Parathyroid adenoma (tissue), 2 donors: ENCODE measurements around the gene PAK2.
"Not testable (repeated sequence)": the region's sequence is repeated elsewhere in the genome, so short reads cannot be mapped to it uniquely, and the experiment has no call there.

Experiments
- H2AFZ ChIP-seq: fragments of 300-600 bp; sonication (generic); one replicate; pipeline ENCODE4 v1.7.0; 2017; ENCODE audit warnings: antibody characterized with exemption, mild to moderate bottlenecking
- H3K27ac ChIP-seq: fragments of 300-600 bp; sonication (generic); one replicate; pipeline ENCODE4 v1.7.0; 2017
- H3K27me3 ChIP-seq: fragments of 300-600 bp; sonication (generic); one replicate; pipeline ENCODE4 v1.7.0; 2017; ENCODE audit warnings: low read length; ENCODE audit not compliant: control insufficient read depth, insufficient read depth
- H3K36me3 ChIP-seq: fragments of 300-600 bp; sonication (generic); one replicate; pipeline ENCODE4 v1.7.0; 2017; ENCODE audit warnings: low read length; ENCODE audit not compliant: control insufficient read depth, insufficient read depth
- H3K4me1 ChIP-seq: fragments of 300-600 bp; sonication (generic); one replicate; pipeline ENCODE4 v1.7.0; 2017; ENCODE audit warnings: control low read depth
- H3K4me2 ChIP-seq: fragments of 300-600 bp; sonication (generic); one replicate; pipeline ENCODE4 v1.7.0; 2017; ENCODE audit warnings: low read length
- H3K4me3 ChIP-seq: fragments of 300-600 bp; sonication (generic); one replicate; pipeline ENCODE4 v1.7.0; 2017; ENCODE audit warnings: low read depth, low read length
- H3K79me2 ChIP-seq: fragments of 300-600 bp; sonication (generic); one replicate; pipeline ENCODE4 v1.7.0; 2017; ENCODE audit warnings: control low read depth
- H3K9ac ChIP-seq: fragments of 300-600 bp; sonication (generic); one replicate; pipeline ENCODE4 v1.7.0; 2017; ENCODE audit warnings: mild to moderate bottlenecking
- H3K9me3 ChIP-seq: fragments of 300-600 bp; sonication (generic); one replicate; pipeline ENCODE4 v1.7.0; 2017; ENCODE audit warnings: low read length; ENCODE audit not compliant: control insufficient read depth
- TF ChIP-seq, protein P1 (sequence below): fragments of 300-600 bp; sonication (generic); IDR thresholded peaks from one replicate; pipeline ENCODE4 v1.7.0; 2017; ENCODE audit warnings: antibody characterized with exemption, mild to moderate bottlenecking
- donor health status: primary hyperparathyroidism.

PAK2 gene

DNA sequence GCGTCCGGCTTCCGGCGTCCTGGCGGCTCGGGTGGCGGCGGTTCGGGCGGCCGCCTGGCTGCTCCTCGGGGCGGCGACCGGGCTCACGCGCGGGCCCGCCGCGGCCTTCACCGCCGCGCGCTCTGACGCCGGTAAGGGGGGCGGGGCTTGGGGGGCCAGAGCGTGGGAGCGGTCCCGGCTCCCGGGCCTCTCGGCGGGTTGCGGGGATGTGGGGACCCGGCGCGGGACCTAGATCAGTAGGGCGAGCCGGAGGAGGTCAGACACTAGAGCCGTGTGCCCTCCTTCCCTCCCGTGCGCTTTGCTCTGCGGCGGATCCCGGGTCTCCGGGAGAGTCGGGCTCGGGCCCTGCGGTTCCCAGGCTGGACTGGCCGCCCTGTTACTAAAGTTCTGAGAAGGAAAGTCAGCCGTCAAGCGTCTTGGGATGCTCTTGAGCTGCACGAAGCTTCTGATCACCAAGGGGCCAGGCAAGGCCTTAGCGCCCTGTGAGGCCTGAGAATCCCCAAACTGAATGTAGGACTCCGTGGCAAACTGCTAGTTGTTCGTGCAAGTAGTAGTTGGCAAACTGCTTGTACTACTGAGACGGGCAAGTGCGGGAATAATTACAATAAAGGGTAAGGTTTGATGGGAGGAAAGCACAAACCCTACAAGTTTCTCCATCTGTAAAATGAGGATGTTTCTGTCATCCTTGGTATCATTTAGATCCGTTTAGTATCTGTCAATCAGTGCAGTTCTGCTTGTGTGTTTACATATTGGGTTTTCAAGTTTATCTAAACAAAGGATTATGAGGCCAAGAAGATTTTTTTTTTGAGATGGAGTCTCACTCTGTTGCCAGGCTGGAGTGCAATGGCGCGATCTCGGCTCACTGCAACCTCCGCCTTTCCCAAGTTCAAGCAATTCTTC, 26.9 kb upstream of the PAK2 start:
- H3K9ac ChIP-seq: peak overlapping the region; percentile 63
- peak overlapping the region; percentile 88 for H3K4me2 ChIP-seq
- peaks cover 10% of the 10 kb centered on the region for H3K79me2 ChIP-seq
- TF ChIP-seq, protein P1, sequence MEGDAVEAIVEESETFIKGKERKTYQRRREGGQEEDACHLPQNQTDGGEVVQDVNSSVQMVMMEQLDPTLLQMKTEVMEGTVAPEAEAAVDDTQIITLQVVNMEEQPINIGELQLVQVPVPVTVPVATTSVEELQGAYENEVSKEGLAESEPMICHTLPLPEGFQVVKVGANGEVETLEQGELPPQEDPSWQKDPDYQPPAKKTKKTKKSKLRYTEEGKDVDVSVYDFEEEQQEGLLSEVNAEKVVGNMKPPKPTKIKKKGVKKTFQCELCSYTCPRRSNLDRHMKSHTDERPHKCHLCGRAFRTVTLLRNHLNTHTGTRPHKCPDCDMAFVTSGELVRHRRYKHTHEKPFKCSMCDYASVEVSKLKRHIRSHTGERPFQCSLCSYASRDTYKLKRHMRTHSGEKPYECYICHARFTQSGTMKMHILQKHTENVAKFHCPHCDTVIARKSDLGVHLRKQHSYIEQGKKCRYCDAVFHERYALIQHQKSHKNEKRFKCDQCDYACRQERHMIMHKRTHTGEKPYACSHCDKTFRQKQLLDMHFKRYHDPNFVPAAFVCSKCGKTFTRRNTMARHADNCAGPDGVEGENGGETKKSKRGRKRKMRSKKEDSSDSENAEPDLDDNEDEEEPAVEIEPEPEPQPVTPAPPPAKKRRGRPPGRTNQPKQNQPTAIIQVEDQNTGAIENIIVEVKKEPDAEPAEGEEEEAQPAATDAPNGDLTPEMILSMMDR: no peak
- H3K4me1 ChIP-seq: no peaks in the 10 kb centered on the region
- H2AFZ ChIP-seq: peak overlapping the region; percentile 99
- no peaks in the 10 kb centered on the region for H3K36me3 ChIP-seq
- peak overlapping the region; percentile 95 for H3K4me3 ChIP-seq
- H3K27ac ChIP-seq: peak overlapping the region; percentile 82
- no peaks in the 10 kb centered on the region for H3K9me3 ChIP-seq
- no peaks in the 10 kb centered on the region for H3K27me3 ChIP-seq

DNA sequence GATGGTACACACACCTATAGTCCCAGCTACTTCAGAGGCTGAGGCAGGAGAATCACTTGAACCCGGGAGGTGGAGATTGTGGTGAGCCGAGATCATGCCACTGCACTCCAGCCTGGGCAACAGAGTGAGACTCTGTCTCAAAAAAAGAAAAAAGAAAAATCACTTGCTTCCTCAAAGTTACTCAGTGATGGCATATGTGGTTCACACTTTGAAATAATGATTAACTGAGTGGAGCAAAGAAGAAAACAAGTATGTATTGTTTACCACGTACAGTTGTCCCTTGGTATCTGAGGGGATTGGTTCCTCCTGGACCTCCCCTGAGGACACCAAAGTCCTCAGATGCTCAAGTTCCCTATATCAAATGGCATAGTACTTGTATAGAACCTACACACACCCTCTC, 22.5 kb upstream of the PAK2 start:
- H3K79me2 ChIP-seq: peaks cover 24% of the 10 kb centered on the region
- not testable (repeated sequence) for H3K4me1 ChIP-seq, H3K9ac ChIP-seq, H3K36me3 ChIP-seq, H2AFZ ChIP-seq, H3K27me3 ChIP-seq, H3K27ac ChIP-seq, H3K9me3 ChIP-seq, H3K4me2 ChIP-seq, H3K4me3 ChIP-seq

DNA sequence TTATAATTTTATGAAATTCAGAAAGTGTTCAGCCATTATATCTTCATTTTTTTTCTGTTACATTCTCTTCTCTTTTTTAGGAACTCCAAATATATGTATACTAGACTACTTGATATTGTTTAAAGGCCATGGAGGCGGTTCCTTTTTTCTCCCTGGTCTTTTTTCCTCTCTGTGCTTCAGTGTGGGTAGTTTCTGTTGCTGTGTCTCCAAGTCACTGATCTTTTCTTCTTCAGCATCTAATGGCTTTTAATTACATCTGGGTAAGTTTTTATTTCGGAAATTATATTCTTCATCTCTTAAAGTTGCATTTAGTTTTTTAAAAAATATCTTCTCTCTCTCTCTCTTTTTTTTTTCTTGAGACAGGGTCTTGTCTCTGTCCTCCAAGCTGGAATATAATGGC, 18.6 kb upstream of the PAK2 start:
- peaks cover 19% of the 10 kb centered on the region for H3K79me2 ChIP-seq
- TF ChIP-seq, protein P1: no peak
- no peak overlapping the region for H3K4me3 ChIP-seq
- no peak overlapping the region for H3K4me2 ChIP-seq
- no peaks in the 10 kb centered on the region for H3K4me1 ChIP-seq
- H2AFZ ChIP-seq: no peak overlapping the region
- no peak overlapping the region for H3K9ac ChIP-seq
- no peaks in the 10 kb centered on the region for H3K9me3 ChIP-seq
- no peaks in the 10 kb centered on the region for H3K27me3 ChIP-seq
- no peaks in the 10 kb centered on the region for H3K36me3 ChIP-seq
- no peak overlapping the region for H3K27ac ChIP-seq

DNA sequence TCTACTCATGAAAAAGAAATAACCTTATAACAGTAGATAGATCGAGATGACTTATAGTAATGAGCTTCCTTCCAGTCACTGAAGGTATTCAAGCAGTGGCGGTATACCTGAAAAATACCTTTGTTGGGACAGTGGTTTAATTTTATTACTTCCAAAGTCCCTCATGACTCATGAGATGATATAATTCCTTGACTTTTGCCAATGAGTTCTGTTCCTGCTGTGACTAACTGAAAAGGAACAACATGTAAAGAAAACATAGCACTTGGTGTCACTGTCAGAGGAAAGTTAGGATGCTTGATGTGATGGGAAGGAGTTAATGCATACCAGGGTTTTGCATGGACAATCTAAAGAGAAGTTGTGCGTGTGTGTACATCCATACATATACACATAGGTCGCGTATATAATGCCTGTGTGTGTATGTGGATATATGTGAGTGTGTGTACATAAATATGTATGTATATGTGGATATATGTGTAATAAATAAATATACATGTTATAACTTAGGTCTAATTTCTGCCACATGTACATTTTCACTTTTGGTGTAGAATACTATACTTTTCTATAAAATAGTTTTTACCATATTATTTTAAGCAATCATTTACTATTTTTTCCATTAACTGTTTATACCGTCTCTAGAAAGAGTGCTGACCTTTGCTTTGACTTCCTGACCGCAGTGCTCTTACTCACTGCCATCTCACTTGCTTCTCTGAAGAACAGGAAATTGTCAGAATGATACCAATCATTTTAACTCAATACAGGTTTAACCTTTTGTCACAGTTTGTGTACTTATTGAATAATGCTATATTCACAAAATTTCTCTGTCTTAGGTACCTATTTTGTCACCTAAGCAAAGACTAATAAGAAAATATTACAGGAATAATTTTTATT, 12.6 kb upstream of the PAK2 start:
- H3K9me3 ChIP-seq: no peaks in the 10 kb centered on the region
- TF ChIP-seq, protein P1: no peak
- no peak overlapping the region for H3K27ac ChIP-seq
- H3K27me3 ChIP-seq: no peaks in the 10 kb centered on the region
- H3K4me3 ChIP-seq: no peak overlapping the region
- no peaks in the 10 kb centered on the region for H3K36me3 ChIP-seq
- H2AFZ ChIP-seq: no peak overlapping the region
- no peaks in the 10 kb centered on the region for H3K4me1 ChIP-seq
- no peak overlapping the region for H3K4me2 ChIP-seq
- H3K79me2 ChIP-seq: peaks cover 5% of the 10 kb centered on the region
- H3K9ac ChIP-seq: no peak overlapping the region

DNA sequence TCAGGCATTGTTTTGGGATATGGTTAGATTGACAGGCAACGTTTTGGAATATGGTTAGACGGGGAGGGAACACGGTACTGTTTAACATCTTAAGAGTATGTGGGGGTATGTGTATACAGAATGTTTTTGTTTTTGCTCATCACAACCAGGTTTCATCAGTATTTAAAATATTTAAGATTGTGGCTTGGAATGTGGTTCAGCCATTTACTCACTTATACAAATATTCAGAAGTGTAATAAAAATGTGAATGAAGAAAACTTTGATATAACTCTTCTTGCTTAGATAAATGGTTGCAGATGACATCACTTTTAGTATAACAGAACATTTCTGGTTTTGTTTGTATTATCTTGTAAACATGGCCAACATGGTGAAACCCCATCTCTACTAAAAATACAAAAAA, 3.9 kb upstream of the PAK2 start:
- Histone ChIP-seq H3K4me3 (no peak overlapping the region), H3K27ac (no peak overlapping the region), H2AFZ (no peak overlapping the region), H3K4me1 (no peaks in the 10 kb centered on the region), H3K27me3 (no peaks in the 10 kb centered on the region), H3K9ac (no peak overlapping the region), H3K4me2 (no peak overlapping the region), H3K9me3 (no peaks in the 10 kb centered on the region), H3K36me3 (no peaks in the 10 kb centered on the region), H3K79me2 (no peaks in the 10 kb centered on the region)
- TF ChIP-seq, protein P1: no peak
